Ovary (tissue), 9 donors: ENCODE data around the gene CELA2A. TPM values are rescaled to one million over a fixed set of nuclear protein-coding genes. Genes with fewer than 3 reads are reported as not detected.
A peak's percentile ranks its signal among the peaks of the same experiment; 100 is the strongest.
"Not testable (repeated sequence)": the region's sequence is repeated elsewhere in the genome, so short reads cannot be mapped to it uniquely, and the experiment has no call there.

Experiments
- DNase-seq, 5 donors: peaks; one replicate each; pipeline ENCODE4 v3.0.0-alpha.2; 2019 to 2020
- H3K27ac ChIP-seq, 2 donors: fragments of 200-600 bp; one replicate each; pipeline versions ENCODE4 v1.5.1 to v1.8.0; 2019 to 2022
- H3K27me3 ChIP-seq: fragments of 200-600 bp; one replicate; pipeline ENCODE4 v1.8.0; 2022
- H3K36me3 ChIP-seq: fragments of 200-600 bp; sonication (generic); one replicate; pipeline ENCODE4 v1.5.1; 2019
- H3K4me1 ChIP-seq: one replicate; pipeline ENCODE4 v1.8.1; 2013; ENCODE audit warnings: mild to moderate bottlenecking, moderate library complexity; ENCODE audit not compliant: insufficient read depth
- H3K4me3 ChIP-seq: fragments of 200-600 bp; sonication (generic); one replicate; pipeline ENCODE4 v1.5.1; 2017
- H3K9me3 ChIP-seq, 2 donors: fragments of 200-600 bp in 1 of 2; sonication (generic) in 1 of 2; one replicate each; pipeline versions ENCODE4 v1.5.1 to v1.8.1; 2013 to 2019; ENCODE audit warnings: mild to moderate bottlenecking in 1 of 2, moderate library complexity in 1 of 2
- EP300 ChIP-seq: sonication (generic); formaldehyde crosslinking; IDR thresholded peaks from one replicate; pipeline ENCODE4 v1.6.1; 2017; ENCODE audit warnings: antibody characterized with exemption
- POLR2A ChIP-seq: fragments of 450-650 bp; IDR thresholded peaks from one replicate; pipeline ENCODE4 v1.6.1; 2017; ENCODE audit warnings: antibody characterized with exemption, mild to moderate bottlenecking, moderate library complexity
- WGBS, 3 donors: extraction: QIAGEN DNeasy Blood & Tissue Kit in 1 of 3; methylation state at CpG; one replicate each; pipeline versions ENCODE4 v1.1.5 to v1.1.7; 2013 to 2017; 5-methylcytosine and 5-hydroxymethylcytosine counted together
- intact Hi-C, 4 donors: fragments of 100-400 bp; cut with DNase I; formaldehyde crosslinking; loops; one replicate each; pipeline versions ENCODE4 v1.11.0 to v1.15.1; 2022 to 2023
- polyA plus RNA-seq, 2 donors: library from polyadenylated mRNA; stranded (reverse); fragments of 200-250 nt in 1 of 2; fragments of 350-450 nt in 1 of 2; fragmentation: Illumina TruSeq in 1 of 2; extraction: RNeasy Lipid Tissue Mini Kit (QIAGEN cat#74804) in 1 of 2; gene quantifications; one replicate each; pipeline ENCODE4 v1.2.3, GENCODE V29; 2013 to 2014
- total RNA-seq, 7 donors: library from RNA; depleted of rRNA in 2 of 7; stranded (reverse); fragments of >200 nt in 2 of 7; fragmentation: NEBNext Ultra II Directional in 3 of 7; extraction: Animal tissue kit (Norgen Biotek cat#: 25700) in 3 of 7; gene quantifications; one replicate each; pipeline versions ENCODE4 v1.1.0 to v1.2.4, GENCODE V29; 2016 to 2023
- TF ChIP-seq, protein P1 (sequence below), 3 donors: fragments of 450-650 bp in 2 of 3; fragments of 200-600 bp in 1 of 3; IDR thresholded peaks; one replicate each; pipeline versions ENCODE4 v1.5.1 to v1.8.0; 2016 to 2022; ENCODE audit warnings: antibody characterized with exemption in 3 of 3, mild to moderate bottlenecking in 1 of 3
- donor health status: DM: no; HTN: no; CAD: no; lungs with moderate emphysema.
- donor health status: DM: no; HTN: no; CAD: no.
- donor health status: Bipolar disorder and iron deficiency.
- donor health status: DM: yes; HTN: yes; CAD: no.
- donor health status: DM: no; HTN: no; CAD: no.
- donor health status: DM: yes; HTN: yes; CAD: no.

Gene CELA2A
- total and polyA plus RNA-seq, 9 donors: 0.92 to 9.4 (median 5.0) TPM; not detected in 5

DNA sequence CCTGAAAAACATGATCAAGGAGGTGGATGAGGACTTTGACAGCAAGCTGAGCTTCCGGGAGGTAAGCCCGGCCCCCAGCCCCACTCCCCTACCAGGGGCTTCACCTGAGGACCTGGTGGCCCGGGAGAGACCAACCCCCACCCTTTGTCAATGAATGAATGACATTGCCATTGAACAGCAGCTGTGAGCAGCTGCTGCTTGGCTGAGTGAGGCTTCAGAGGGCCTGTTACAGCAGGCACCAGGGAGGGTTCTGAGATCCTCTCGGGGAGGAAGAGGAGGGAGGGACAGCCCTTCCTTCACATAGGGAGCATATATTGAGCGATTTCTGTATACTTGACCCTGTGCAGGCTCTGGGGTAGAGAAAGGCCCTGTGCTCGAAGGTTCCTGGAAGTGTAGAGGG is 30.6 kb upstream of the CELA2A start:
- intact Hi-C loops: loop anchor here in 3 of 4 donors (5.0 to 10.0 kb wide), 4 partner anchors 99 to 316 kb away; partner anchors contain the start of gene TMEM82 (in 1 of the 3)
- no peak for DNase-seq
- Histone ChIP-seq H3K9me3 (no peaks in the 10 kb centered on the region), H3K27me3 (no peaks in the 10 kb centered on the region), H3K4me1 (peaks cover 5% of the 10 kb centered on the region), H3K27ac (no peak overlapping the region), H3K4me3 (no peak overlapping the region), H3K36me3 (no peaks in the 10 kb centered on the region)
- TF ChIP-seq POLR2A (no peak), EP300 (no peak)
- TF ChIP-seq, protein P1, sequence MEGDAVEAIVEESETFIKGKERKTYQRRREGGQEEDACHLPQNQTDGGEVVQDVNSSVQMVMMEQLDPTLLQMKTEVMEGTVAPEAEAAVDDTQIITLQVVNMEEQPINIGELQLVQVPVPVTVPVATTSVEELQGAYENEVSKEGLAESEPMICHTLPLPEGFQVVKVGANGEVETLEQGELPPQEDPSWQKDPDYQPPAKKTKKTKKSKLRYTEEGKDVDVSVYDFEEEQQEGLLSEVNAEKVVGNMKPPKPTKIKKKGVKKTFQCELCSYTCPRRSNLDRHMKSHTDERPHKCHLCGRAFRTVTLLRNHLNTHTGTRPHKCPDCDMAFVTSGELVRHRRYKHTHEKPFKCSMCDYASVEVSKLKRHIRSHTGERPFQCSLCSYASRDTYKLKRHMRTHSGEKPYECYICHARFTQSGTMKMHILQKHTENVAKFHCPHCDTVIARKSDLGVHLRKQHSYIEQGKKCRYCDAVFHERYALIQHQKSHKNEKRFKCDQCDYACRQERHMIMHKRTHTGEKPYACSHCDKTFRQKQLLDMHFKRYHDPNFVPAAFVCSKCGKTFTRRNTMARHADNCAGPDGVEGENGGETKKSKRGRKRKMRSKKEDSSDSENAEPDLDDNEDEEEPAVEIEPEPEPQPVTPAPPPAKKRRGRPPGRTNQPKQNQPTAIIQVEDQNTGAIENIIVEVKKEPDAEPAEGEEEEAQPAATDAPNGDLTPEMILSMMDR (IDR thresholded peaks at IDR 0.05): no peak
- WGBS, 3 donors: 48 to 70% (median 49%) methylated on average over 6 of the region's 6 CpGs

DNA sequence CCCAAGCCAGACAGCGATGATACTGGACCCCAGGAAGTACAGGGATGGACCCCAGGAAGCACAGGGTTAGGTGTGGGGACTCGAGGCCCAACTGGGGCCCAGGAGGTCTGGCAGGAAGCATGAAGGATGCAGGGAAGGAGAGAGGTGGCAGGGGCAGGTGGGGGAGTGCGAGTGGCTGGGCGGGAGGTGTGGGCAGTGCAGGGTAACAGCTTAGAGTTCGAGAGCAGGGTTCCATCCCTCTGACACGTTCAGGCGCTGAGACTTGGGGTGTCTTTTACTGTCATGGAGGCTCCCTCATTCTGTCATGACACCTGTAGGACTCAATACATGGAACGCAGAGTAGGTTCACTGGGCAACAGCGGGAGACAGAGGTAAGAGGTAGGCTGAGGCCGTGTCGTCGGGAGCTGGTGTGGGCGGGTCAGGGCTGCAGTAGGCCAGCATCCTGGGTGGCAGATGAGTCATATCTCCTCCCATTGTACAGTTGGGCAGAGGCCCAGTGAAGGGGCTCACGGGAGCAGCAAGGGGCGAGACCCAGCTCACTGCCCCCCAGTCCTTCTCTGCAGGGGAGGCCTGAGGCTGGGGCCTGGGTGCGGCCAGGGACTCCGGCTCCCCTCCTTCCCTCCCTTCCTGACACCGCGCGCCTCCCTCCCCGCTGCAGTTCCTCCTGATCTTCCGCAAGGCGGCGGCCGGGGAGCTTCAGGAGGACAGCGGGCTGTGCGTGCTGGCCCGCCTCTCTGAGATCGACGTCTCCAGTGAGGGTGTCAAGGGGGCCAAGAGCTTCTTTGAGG is 29.8 kb upstream of the CELA2A start:
- TF ChIP-seq POLR2A: no peak
- TF ChIP-seq, protein P1 (IDR thresholded peaks at IDR 0.05): peak; percentile 43 to 69 (median 64)
- H3K4me3 ChIP-seq: no peak overlapping the region
- peaks cover 4% of the 10 kb centered on the region for H3K4me1 ChIP-seq
- H3K9me3 ChIP-seq: no peaks in the 10 kb centered on the region
- peak; percentile 70 to 83 (median 72) for DNase-seq
- 31 to 35% (median 31%) methylated on average over 23 to 30 of the region's 30 CpGs for WGBS, 3 donors
- intact Hi-C loops: loop anchor here in 3 of 4 donors (5.0 to 10.0 kb wide), 4 partner anchors 99 to 316 kb away; partner anchors contain the start of gene TMEM82 (in 1 of the 3)
- H3K36me3 ChIP-seq: no peaks in the 10 kb centered on the region
- H3K27ac ChIP-seq: peak overlapping the region; percentile 22 to 26
- H3K27me3 ChIP-seq: no peaks in the 10 kb centered on the region

DNA sequence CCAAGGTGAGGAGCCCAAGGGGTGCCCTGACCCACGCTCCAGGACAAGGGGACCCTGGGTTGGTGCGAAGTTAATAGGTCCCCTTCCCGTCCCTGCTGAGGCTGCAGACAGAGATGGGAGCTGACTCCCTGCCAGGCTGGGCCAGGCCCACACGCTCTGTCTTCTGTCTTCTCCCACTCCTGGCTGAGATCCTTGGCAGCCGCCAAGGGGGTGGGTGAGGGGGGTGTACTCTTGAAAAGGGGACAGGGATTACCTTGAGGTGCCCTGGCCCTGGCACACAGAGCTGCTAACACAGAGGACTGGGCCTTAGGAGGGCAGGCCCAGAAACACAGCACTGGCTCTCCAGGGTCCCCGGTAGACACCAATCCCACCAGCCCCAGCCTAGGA is 29.3 kb upstream of the CELA2A start:
- intact Hi-C loops: loop anchor here in 3 of 4 donors (5.0 to 10.0 kb wide), 4 partner anchors 100 to 315 kb away; partner anchors contain the start of gene TMEM82 (in 1 of the 3)
- peak in 2 of 5 donors; percentile 42 to 67 for DNase-seq
- H3K27me3 ChIP-seq: no peaks in the 10 kb centered on the region
- TF ChIP-seq, protein P1 (IDR thresholded peaks at IDR 0.05): peak in 1 of 3 donors; percentile 1
- no peak for TF ChIP-seq EP300
- 16 to 31% (median 28%) methylated on average over 5 to 6 of the region's 6 CpGs for WGBS, 3 donors
- H3K9me3 ChIP-seq: no peaks in the 10 kb centered on the region
- peaks cover 3% of the 10 kb centered on the region for H3K4me1 ChIP-seq
- no peaks in the 10 kb centered on the region for H3K36me3 ChIP-seq
- no peak overlapping the region for H3K4me3 ChIP-seq
- H3K27ac ChIP-seq: peak overlapping the region; percentile 22 to 26

DNA sequence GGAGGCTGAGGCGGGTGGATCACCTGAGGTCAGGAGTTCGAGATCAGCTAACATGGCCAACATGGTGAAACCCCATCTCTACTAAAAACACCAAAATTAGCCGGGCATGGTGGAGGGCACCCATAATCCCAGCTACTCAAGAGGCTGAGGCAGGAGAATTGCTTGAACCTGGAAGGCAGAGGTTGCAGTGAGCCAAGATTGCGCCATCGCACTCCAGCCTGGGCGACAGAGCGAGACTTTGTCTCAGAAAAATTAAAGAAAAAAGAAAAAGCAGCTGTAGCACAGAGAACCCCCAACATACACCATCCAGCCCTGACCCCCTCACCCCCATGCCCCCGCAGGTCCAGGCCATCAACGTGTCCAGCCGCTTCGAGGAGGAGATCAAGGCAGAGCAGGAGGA is 28.3 kb upstream of the CELA2A start:
- 90 to 94% (median 91%) methylated on average over 11 of the region's 11 CpGs for WGBS, 3 donors
- intact Hi-C loops: loop anchor here in 3 of 4 donors (2.0 to 10.0 kb wide), 5 partner anchors 101 to 314 kb away; partner anchors contain the start of gene TMEM82 (in 1 of the 3)
- not testable (repeated sequence) for H3K4me3 ChIP-seq, H3K9me3 ChIP-seq, H3K36me3 ChIP-seq, H3K27me3 ChIP-seq, DNase-seq, H3K27ac ChIP-seq, H3K4me1 ChIP-seq
